H1 (cell line): ENCODE data around the gene PCNA. TPM values are rescaled to one million over a fixed set of nuclear protein-coding genes. Genes with fewer than 3 reads are reported as not detected.

Experiments
- E2F6 ChIP-seq: IDR thresholded peaks from 2 replicates; pipeline ENCODE4 v1.6.1; 2012; ENCODE audit warnings: inconsistent platforms
- SIN3A ChIP-seq, 2 experiments: IDR thresholded peaks in 1 of 2; conservative IDR thresholded peaks in 1 of 2; 2 replicates each; pipeline ENCODE4 v1.6.1; 2011 to 2012; ENCODE audit warnings: low read length in 2 of 2, improper control_type of control experiment in 1 of 2, low read depth in 1 of 2, mild to moderate bottlenecking in 1 of 2
- SIX5 ChIP-seq: IDR thresholded peaks from 2 replicates; pipeline ENCODE4 v1.6.1; 2011; ENCODE audit warnings: mild to moderate bottlenecking, low read depth, low read length
- SRF ChIP-seq: IDR thresholded peaks from 2 replicates; pipeline ENCODE4 v1.6.1; 2011; ENCODE audit warnings: mild to moderate bottlenecking, low read depth, low read length, moderate library complexity
- polyA plus RNA-seq, 7 experiments: library from polyadenylated mRNA; depleted of rRNA in 3 of 7; stranded (reverse) in 5 of 7; unstranded in 2 of 7; fragments of >200 nt in 5 of 7; fragments of 200-250 nt in 2 of 7; gene quantifications; 1 replicate in 5 of 7; 2 replicates in 1 of 7; 4 replicates in 1 of 7; pipeline versions ENCODE4 v1.2.1 to v1.2.3, GENCODE V29; 2011 to 2013; ENCODE audit warnings: missing spikeins in 2 of 7, mixed read lengths in 2 of 7
- total RNA-seq: library from RNA; stranded (reverse); fragmentation: NEBNext Ultra II Directional; extraction: Animal tissue kit (Norgen Biotek cat#: 25700); gene quantifications from 2 replicates; pipeline ENCODE4 v1.2.1, GENCODE V29; 2021

Gene PCNA
- total and polyA plus RNA-seq, 2 of the 8 experiments (the other 6 are each of a cell fraction or from before 2014, with no cell fraction given): 290 to 737 TPM

- TF ChIP-seq E2F6 (no peak), SIX5 (no peak), SRF (no peak), SIN3A (conservative IDR thresholded peaks at IDR 0.05 in 1 of 2, IDR thresholded peaks at IDR 0.05 in 1 of 2; ENCODE audit: low read depth in 1 of 2, low read length in 2 of 2) (no peak)
These were observed 29.6 kb downstream of the PCNA start (continued) for GRCh38 chr20:5090191-5090590.
